Gastrocnemius medialis (tissue), 4 donors: ENCODE measurements around the gene SLC36A2. TPM values are rescaled to one million over a fixed set of nuclear protein-coding genes. Genes with fewer than 3 reads are reported as not detected.
A peak's percentile ranks its signal among the peaks of the same experiment; 100 is the strongest.

Experiments
- ATAC-seq, 2 donors: fragments of 150-250 bp; one replicate each; pipeline ENCODE4 v1.9.1; 2016
- DNase-seq, 2 donors: peaks; one replicate each; pipeline ENCODE4 v3.0.0-alpha.2; 2019
- H3K27ac ChIP-seq, 4 donors: fragments of 200-600 bp; sonication (generic); 1 replicate in 1 of 4; 2 replicates in 3 of 4; pipeline ENCODE4 v1.5.1; 2016 to 2018; ENCODE audit warnings: mild to moderate bottlenecking in 2 of 4, moderate library complexity in 1 of 4
- H3K27me3 ChIP-seq, 3 donors: fragments of 200-600 bp; sonication (generic) in 2 of 3; 1 replicate in 1 of 3; 2 replicates in 2 of 3; pipeline versions ENCODE4 v1.5.1 to v1.6.0; 2016 to 2019; ENCODE audit warnings: mild to moderate bottlenecking in 1 of 3, moderate library complexity in 1 of 3
- H3K36me3 ChIP-seq, 2 donors: fragments of 200-600 bp; sonication (generic) in 1 of 2; one replicate each; pipeline ENCODE4 v1.5.1; 2017 to 2018
- H3K4me1 ChIP-seq, 2 donors: fragments of 200-600 bp; sonication (generic) in 1 of 2; one replicate each; pipeline ENCODE4 v1.5.1; 2016 to 2017; ENCODE audit warnings: mild to moderate bottlenecking in 2 of 2
- H3K4me3 ChIP-seq, 4 donors: fragments of 200-600 bp; sonication (generic) in 3 of 4; 1 replicate in 1 of 4; 2 replicates in 3 of 4; pipeline ENCODE4 v1.5.1; 2016 to 2019; ENCODE audit warnings: mild to moderate bottlenecking in 2 of 4
- H3K9me3 ChIP-seq, 3 donors: fragments of 200-600 bp; sonication (generic) in 2 of 3; 1 replicate in 1 of 3; 2 replicates in 2 of 3; pipeline ENCODE4 v1.5.1; 2016 to 2019
- CTCF ChIP-seq, 5 experiments: fragments of 450-650 bp in 3 of 5; fragments of 200-600 bp in 2 of 5; sonication (generic) in 2 of 5; IDR thresholded peaks in 4 of 5; conservative IDR thresholded peaks in 1 of 5; 1 replicate in 4 of 5; 2 replicates in 1 of 5; pipeline ENCODE4 v1.5.1; 2016 to 2019; ENCODE audit warnings: antibody characterized with exemption in 5 of 5, mild to moderate bottlenecking in 3 of 5, moderate library complexity in 3 of 5
- POLR2A ChIP-seq, 2 donors: fragments of 450-650 bp; IDR thresholded peaks; one replicate each; pipeline ENCODE4 v1.6.1; 2017; ENCODE audit warnings: antibody characterized with exemption in 2 of 2, mild to moderate bottlenecking in 2 of 2, moderate library complexity in 2 of 2
- in situ Hi-C, 4 donors: fragments of 200-750 bp; cut with MboI; loops; one replicate each; pipeline versions ENCODE4 v1.15.0 to v1.8.0; 2017; ENCODE audit warnings: low sequenced_read_pairs in 4 of 4
- intact Hi-C: fragments of 100-400 bp; cut with DNase I; formaldehyde crosslinking; loops from one replicate; pipeline ENCODE4 v1.15.1; 2023; ENCODE audit warnings: low total_unique reads
- total RNA-seq, 4 donors: library from RNA; depleted of rRNA; stranded (reverse); fragments of >200 nt; gene quantifications; one replicate each; pipeline versions ENCODE4 v1.1.0 to v1.2.3, GENCODE V29; 2016

Gene SLC36A2
- total RNA-seq, 4 donors from 2014 or later, result 8.8 to 22.9 (median 16.4) TPM

DNA sequence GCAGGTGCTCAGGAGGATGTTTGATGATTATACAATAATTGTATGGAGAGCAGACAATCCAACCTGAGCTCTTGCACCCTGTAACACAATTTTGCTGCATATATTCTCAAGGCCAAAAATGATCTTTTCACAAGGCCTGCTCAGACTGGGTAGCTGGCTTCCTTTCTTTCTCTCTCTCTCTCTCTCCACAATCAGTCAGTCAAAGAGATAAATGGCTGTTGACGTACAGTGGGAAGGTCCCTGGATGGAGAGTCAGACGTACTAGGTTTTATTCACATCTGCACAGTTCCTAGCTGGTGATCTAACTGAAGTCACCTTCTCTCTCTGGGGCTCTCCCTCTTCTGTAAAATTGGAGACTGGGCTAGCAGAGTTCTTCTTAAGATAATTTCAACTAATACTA is 19.8 kb downstream of the SLC36A2 start:
- no peaks in the 10 kb centered on the region for H3K27me3 ChIP-seq
- H3K9me3 ChIP-seq, result no peaks in the 10 kb centered on the region
- peaks cover 0 to 90% of the 10 kb centered on the region in 2 donors for H3K36me3 ChIP-seq
- TF ChIP-seq POLR2A (IDR thresholded peaks at IDR 0.05), result no peak
- TF ChIP-seq CTCF (IDR thresholded peaks at IDR 0.05 in 4 of 5, conservative IDR thresholded peaks at IDR 0.05 in 1 of 5), result no peak
- intact Hi-C loops (no loop called here), in situ Hi-C loops (no loop called here)
- peaks cover under 1 to 3% of the 10 kb centered on the region in 2 donors for H3K4me1 ChIP-seq
- peak overlapping the region in 1 of 4 donors; percentile 37 for H3K27ac ChIP-seq
- no peak for ATAC-seq
- no peak overlapping the region for H3K4me3 ChIP-seq
- DNase-seq, result no peak

GRCh38 chr5:151326266-151326665 is 21.1 kb downstream of the SLC36A2 start:
- no peak overlapping the region for H3K4me3 ChIP-seq
- H3K36me3 ChIP-seq, result peaks cover 0 to 81% of the 10 kb centered on the region in 2 donors
- peaks cover 8 to 11% of the 10 kb centered on the region in 2 donors for H3K4me1 ChIP-seq
- in situ Hi-C loops (no loop called here), intact Hi-C loops (no loop called here)
- no peaks in the 10 kb centered on the region for H3K27me3 ChIP-seq
- H3K9me3 ChIP-seq, result no peaks in the 10 kb centered on the region
- ATAC-seq, result no peak
- DNase-seq, result no peak
- TF ChIP-seq CTCF (IDR thresholded peaks at IDR 0.05 in 4 of 5, conservative IDR thresholded peaks at IDR 0.05 in 1 of 5) (no peak), POLR2A (IDR thresholded peaks at IDR 0.05) (no peak)
- H3K27ac ChIP-seq, result peak overlapping the region in 2 of 4 donors; percentile 37

DNA sequence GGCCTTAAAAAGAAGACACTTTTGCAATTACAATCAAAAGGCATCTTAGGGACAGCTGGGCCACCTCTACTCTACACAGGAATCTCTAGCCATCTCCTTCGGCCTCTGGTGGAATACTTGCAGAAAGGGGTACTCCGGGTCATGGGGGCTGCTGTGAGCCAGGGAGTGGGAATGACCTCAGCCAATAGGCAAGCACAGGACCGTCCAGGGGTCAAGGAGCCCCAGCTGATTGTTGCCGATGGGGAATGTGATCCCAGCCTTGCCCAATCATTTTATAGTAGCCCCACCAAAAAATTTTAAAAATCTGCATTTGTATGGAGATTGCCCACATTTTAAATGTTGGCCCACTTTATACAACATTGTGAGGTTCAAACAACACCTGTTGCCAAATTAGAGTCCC is 26.9 kb downstream of the SLC36A2 start:
- TF ChIP-seq POLR2A (IDR thresholded peaks at IDR 0.05) (no peak), CTCF (IDR thresholded peaks at IDR 0.05 in 4 of 5, conservative IDR thresholded peaks at IDR 0.05 in 1 of 5) (no peak)
- no peaks in the 10 kb centered on the region for H3K27me3 ChIP-seq
- intact Hi-C loops (no loop called here), in situ Hi-C loops (no loop called here)
- peaks cover 0 to 52% of the 10 kb centered on the region in 2 donors for H3K36me3 ChIP-seq
- DNase-seq (no peak), ATAC-seq (no peak)
- H3K9me3 ChIP-seq, result no peaks in the 10 kb centered on the region
- H3K4me1 ChIP-seq, result peaks cover 8 to 11% of the 10 kb centered on the region in 2 donors
- no peak overlapping the region for H3K4me3 ChIP-seq
- peak overlapping the region; percentile 69 to 83 (median 81) for H3K27ac ChIP-seq

- no peak for TF ChIP-seq CTCF (IDR thresholded peaks at IDR 0.05 in 4 of 5, conservative IDR thresholded peaks at IDR 0.05 in 1 of 5)
- TF ChIP-seq POLR2A (IDR thresholded peaks at IDR 0.05), result no peak
- Histone ChIP-seq H3K9me3 (no peaks in the 10 kb centered on the region), H3K36me3 (peaks cover 0 to 38% of the 10 kb centered on the region in 2 donors), H3K27me3 (no peaks in the 10 kb centered on the region), H3K4me1 (peaks cover 8 to 11% of the 10 kb centered on the region in 2 donors), H3K4me3 (no peak overlapping the region), H3K27ac (peak overlapping the region in 2 of 4 donors; percentile 81 to 83)
- intact Hi-C loops (no loop called here), in situ Hi-C loops (no loop called here)
- ATAC-seq, result peak in 1 of 2 donors; percentile 14
- peak in 1 of 2 donors; percentile 42 for DNase-seq
Observed at GRCh38 chr5:151318850-151319732, 28.3 kb downstream of the SLC36A2 start.
